HG02885 (cell line): ENCODE measurements around the gene SLC25A43.
A peak's percentile ranks its signal among the peaks of the same experiment; 100 is the strongest.
"Not testable (repeated sequence)": the region's sequence is repeated elsewhere in the genome, so short reads cannot be mapped to it uniquely, and the experiment has no call there.

Experiments used
- ATAC-seq: cut with Tn5 transposase; IDR thresholded peaks from one replicate; pipeline ENCODE4 v1.9.1; 2021; ENCODE audit warnings: mild to moderate bottlenecking; ENCODE audit not compliant: unreplicated experiment, poor library complexity

SLC25A43 gene

DNA sequence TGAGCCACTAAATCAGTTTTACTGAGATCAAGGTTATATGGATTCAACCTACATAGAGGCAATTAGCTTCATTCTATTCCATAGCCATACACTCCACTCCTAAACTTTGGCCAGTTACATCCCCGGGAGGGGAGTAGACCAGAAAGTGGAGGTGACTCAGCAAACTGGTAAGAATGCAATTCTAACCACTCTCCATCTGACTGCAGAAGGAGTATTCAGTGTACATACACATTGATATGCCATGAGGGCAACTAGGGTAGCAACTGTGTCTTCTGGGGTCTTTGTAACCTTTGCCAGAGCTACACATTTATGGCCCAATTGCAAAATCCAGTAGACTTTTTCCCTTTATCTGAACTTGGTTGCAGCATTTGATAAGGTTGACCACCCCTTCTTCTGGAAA lies 7.6 kb downstream of the SLC25A43 start:
- ATAC-seq: no peak

DNA sequence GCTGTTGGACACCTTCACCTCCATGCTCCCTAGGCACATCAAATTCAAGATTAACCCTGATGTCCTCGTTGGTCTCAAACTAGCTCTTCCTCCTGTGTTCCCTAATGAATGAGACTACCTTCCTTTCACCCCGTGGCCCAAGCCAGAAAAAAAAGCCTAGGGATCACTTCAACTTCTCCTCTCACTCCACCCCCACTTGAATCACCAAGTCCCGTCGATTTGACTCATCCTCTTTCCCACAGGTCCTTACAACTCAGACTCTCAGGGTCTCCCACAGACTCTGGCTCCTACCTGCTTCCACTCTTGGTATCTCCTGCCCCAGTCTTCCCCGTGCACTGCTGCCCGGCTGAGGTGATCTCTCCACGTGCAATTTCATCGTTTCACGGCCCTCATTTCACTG lies 8.5 kb downstream of the SLC25A43 start:
- no peak for ATAC-seq

DNA sequence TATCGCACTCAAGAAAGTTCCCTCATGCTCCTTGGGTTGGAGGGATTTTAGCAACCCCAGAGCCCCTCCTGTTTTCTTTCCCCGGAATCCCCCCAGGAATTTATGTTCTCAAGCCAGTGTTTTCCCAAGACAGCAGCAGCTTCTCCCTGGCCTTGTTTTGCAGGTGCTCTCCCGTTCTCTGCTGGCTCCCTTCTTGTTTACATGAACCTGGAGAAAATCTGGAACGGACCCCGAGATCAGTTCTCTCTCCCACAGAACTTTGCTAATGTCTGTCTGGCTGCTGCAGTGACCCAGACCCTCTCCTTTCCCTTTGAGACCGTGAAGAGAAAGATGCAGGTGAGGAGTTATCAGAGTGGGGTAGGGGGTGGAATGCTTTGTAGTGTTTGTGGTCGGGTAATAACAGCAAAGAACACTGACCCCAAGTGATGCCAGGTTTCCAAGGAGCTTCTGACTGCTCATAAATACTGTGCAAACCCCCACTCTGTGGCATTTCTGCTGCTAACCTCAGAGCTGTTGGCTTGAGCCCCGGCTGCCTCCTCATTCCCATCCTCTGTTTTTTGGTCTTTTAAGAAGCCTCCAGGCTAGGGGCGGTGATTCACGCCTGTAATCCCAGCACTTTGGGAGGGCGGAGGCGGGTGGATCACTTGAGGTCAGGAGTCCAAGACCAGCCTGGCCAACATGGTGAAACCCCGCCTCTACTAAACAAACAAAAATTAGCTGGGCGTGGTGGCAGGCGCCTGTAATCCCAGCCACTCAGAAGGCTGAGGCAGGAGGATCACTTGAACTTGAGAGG lies 11.1 kb downstream of the SLC25A43 start:
- ATAC-seq: no peak

DNA sequence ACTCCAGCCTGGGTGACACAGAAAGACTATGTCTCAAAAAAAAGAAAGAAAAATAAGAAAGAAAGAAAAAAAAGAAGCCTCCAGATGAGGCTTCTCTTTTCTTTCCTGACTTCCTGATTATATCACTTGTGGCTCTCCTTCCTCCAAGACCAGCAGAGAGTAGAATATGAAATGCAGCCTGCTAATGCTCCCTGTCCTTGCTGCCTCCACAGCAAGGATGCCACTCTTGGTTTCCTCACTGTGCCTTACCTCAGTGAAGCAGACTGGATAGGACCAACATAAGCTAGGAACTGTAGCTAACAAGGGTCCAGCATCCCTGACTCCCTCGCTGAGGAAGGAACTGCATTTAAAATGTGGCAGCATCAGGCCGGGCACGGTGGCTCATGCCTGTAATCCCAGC lies 11.7 kb downstream of the SLC25A43 start:
- no peak for ATAC-seq

DNA sequence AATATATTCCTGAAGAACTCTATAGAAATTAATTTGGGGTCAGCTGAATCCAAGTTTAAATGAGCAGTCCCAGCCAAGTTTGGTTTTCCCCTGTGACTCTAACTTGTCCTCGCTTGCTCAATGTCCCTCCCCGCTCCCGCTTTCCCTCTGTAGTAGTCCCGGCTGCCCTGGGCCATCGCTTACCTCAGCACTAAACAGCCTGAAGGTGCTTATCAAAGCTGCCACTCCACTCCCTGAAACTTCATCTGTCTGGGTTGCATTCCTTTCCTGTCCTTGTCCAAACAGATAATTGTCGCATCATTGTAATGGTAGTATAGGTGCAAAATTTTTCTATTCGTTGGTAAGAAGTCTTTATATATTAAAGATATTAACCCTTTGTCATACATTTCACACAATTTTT lies 12.8 kb downstream of the SLC25A43 start:
- no peak for ATAC-seq

DNA sequence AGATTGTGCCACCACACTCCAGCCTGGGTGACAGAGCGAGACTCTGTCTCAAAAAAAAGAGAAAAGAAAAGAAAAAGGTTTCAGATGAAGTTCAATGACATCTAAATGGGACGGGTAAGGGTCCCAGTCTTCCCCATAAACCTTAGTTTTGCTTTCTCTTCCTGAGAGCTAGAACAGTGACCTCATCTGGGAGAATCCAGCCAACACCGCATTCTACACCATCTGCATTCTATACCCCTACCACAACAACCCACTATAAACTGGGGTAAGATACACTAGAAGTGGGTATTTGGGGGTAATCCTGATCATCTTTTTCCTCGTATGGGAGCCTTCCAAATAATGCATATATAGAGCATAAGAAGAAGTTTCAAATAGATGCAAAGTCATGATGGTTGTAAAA lies 18.2 kb downstream of the SLC25A43 start:
- ATAC-seq: no peak

DNA sequence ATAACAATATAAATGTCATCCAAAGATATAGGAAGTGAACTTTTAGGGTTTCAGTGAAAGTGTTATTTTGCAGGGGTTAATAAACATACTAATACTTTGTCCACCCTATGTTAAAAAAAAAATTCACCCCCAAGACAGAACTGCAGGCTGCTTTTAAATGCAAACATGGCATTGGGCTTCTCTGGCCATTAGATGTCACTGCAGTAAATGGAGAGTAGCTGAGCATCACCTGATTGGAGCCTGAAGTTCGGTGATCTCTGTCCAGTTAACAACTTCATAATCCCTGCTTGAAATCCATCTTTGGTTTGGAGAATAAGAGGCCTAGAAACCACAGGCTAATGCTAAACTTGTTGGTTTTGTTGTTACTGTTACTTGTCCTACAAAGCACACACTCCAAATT lies 18.7 kb downstream of the SLC25A43 start:
- peak; percentile 51 for ATAC-seq

DNA sequence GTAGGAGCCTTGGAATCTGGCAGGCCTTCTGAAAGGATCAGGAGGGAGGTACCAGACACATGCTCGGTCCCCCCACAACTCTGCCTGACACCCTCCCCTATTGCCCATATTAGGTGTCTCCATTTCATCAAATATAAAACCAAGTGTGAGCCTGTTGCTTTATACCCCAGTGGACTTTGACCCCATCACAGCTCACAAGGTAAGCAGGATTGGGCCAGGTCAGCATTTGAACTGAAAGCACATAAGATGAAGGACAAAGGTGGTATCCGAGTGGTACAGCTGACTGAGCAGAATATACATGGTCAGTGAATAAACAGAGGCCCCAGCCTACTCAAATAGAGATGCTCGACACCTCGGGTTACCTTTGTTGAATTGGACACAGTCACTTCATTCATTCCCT lies 20.0 kb downstream of the SLC25A43 start:
- ATAC-seq: no peak

DNA sequence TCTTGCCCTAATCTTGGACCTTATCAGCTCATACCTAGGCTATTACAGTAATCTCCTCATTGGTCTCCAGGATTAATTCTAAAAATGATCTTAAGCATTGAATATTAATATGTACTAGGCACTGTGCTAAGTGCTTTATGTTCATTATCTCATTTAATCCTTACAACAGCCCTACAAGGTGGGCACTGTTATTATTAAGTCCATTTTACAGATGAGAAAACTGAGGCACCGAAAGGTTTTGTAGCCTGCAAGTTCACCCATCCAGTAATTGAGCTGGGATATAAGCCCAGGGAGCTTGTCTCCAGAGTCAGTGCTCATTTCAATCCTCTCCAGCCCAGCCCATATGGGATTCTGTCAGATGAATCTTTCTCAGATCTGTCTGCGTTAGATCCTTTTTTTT lies 20.8 kb downstream of the SLC25A43 start:
- ATAC-seq: no peak

DNA sequence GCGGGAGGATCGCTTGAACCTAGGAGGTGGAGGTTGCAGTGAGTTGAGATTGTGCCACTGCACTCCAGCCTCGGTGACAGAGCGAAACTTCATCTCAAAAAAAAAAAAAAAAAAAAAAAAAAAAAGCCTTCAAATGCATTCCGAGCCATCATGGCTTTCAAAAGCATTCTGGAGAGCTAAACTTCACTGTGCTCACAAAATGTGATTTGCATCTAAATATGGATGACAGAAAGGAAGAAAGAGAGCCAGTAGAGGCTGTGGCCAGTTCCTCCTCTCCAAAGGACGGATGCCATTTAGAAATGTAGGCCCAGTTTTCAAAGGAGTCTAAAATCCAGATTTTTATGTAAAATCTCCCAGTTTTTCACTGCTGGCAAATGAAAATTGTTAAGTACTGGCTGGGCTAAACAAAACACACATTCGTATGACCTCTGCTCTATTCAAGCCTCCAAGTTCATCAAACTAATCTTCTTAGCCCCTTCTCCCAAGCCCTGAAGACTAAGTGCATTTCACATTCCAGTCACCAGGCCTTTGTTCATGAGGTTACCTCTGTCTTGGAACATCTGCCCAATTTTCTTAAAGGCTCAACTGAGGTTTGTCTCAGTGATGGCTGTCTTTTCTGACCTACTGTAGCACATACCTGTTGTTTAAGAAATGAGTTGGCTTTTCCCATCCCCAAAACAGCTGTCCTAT lies 22.0 kb downstream of the SLC25A43 start:
- ATAC-seq: no peak

DNA sequence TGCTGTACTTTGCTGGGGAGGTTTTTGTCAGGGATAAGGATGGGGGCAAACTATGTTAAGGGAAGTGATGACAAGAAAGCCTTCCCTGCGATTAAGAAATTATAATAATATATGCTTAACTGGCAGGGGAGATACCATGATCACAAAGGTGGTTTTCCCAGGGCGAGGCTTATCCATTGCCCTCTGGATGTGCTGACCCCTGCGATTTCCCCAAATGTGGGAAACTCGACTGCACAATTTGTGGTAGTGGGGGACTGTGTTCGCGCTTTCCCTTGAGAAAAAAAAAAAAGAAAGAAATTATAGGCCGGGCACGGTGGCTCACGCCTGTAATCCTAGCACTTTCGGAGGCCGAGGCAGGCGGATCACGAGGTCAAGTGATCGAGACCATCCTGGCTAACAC lies 24.5 kb downstream of the SLC25A43 start:
- no peak for ATAC-seq

DNA sequence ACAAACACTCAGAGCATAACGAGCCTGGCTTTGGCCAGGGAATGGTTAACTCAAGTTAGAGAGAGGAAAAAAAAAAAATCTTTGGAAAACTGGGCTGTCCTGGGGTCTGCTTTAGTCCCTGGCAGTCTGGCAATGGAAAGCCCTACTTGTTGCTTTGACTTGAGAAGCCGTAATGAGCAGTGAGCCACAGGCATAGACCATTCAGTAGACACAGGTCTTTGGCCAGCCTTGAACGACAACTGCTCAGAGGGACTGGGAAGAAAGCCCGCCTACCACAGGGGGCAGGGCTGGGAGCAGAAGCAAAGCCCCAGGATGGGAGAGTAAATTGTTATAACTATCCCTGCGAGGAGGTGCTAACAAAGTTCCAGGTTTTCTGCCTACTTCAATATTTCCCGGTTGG lies 25.9 kb downstream of the SLC25A43 start:
- ATAC-seq: no peak

DNA sequence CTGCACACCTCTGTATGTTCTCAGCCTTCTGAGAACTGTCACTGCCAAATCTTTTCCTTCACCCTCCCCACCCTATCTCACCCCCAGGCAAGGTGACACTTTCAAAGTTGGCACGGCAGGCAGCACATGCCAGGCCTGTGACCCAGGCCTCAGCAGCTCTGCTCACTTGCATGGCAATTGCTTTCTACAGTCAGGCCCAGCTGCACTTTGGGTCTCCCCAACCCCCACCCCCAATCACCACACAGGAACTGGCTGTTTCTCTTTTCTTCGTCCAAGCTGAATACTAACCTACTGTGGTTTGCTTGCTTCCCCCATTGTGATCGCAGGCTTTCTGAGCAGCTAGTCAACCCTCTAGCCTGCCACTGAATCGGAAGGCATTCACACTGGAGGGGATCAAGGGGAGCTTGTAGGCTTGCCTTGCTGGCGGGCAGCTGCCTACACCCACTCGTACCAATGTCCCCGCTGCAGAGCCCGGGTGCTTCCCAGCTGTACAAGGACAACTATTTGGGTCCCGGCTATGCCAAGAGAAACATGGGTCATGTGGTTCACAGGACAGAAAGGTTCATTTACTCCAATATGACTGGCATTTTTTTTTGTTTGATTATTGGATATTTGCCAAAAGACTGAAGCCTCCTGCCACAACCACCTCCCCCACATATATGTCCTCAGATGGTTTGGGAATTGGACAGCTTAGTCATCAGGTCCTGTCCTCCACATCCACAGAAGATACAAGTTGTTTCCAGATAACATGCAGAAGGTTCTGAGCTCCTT lies 28.1 kb downstream of the SLC25A43 start:
- ATAC-seq: peak; percentile 84

DNA sequence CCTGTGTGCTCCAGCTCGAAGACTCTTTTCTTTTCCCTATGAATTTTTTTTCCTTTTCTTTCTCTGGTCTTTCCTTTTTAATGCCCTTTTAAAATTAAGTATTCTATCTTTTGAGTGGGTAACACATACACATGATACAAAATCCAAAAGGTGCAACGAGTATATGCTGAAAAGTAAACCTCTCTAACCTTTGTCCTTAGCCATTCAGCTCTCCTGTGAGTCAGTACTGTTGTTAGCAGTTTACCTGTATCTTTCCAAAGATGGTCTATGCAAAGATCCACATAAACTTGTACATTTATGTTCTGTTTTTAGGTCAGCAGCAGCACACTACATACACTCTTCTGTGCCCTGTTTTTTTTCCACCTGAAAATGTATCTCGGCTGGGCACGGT lies 28.7 kb downstream of the SLC25A43 start:
- no peak for ATAC-seq

DNA sequence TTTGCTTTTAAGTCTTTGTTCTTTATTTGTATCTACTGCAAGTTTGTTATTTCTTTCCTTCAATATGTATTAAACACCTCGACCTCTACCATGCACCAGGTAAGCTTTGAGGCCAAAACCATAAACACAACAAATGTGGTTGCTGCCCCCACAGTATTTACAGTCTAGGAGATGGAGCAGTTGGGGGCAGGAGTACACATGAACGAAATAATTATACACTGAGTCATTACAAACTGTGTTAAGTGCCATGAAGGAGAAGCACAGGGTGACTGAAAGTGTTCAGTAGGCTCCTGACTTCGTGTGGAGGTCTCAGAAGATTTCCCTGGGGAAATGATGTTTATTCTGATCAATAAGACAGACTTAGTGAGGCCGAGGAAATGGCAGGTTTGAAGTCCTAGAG lies 30.3 kb downstream of the SLC25A43 start:
- no peak for ATAC-seq

DNA sequence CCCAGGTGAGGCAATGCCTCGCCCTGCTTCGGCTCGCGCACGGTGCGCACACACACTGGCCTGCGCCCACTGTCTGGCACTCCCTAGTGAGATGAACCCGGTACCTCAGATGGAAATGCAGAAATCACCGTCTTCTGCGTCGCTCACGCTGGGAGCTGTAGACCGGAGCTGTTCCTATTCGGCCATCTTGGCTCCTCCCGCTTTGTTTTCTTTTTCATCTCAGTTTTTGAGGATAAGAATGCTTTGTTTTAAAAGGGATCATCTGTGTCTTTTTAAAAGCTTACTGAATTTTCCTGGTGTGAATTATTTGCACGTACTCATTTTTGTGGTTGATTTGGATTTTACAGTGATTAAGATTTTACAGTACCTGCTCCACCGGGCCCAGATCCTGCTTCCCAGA lies 42.2 kb downstream of the SLC25A43 start:
- not testable (repeated sequence) for ATAC-seq

DNA sequence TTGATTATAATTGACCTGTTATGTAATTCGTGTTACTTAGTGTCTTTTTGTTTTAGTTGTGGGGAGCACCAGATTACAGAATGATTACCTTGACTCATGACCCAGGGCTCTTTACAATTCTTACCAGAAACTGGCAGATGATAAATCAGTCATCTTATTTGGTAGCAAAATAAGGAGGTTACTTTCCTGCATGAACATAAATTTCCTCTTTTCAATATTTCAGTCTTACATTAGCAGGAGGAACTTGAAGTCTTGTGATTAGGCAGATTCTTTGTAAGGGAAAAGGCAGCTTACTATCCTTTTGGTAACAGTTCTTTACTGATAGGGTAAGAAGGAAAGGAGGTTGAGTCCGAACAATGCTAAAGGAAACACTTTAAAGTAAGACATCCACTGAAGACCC lies 43.1 kb downstream of the SLC25A43 start:
- no peak for ATAC-seq

DNA sequence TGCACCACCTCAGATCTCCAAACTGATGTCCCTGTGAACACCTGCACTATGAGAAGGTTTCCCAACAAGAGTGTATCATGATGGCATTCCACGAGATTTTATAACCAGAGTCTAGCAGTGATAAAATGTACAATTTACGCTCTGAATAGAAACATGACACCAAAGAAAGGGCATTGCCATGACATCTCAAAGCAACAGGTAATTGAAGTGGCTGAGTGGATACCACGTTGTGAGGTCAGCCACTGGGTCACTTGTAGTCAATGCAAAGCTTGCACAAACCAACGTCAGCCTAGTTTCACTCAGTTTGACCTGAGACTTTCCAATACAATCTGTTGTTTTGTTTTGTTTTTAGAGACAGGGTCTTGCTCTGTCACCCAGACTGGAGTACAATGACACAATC lies 54.1 kb downstream of the SLC25A43 start:
- no peak for ATAC-seq

DNA sequence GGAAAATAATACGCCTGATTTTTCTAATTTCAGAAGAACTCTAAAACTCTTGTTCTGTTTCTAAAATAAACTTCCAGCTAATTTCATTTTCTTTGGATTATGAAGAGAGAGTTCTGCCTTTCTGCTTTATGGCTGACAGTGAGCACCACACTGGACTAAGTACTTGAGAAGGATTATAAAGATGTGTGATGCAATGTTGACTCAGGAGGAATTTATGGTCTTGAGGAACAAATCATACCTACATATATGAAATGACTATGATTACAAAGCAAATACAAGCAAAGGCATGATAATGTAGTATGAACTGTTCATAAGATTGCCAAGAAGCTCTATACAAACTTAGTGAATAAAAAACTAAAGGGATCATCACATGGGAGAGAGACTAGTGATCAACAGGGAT lies 56.1 kb downstream of the SLC25A43 start:
- ATAC-seq: no peak

DNA sequence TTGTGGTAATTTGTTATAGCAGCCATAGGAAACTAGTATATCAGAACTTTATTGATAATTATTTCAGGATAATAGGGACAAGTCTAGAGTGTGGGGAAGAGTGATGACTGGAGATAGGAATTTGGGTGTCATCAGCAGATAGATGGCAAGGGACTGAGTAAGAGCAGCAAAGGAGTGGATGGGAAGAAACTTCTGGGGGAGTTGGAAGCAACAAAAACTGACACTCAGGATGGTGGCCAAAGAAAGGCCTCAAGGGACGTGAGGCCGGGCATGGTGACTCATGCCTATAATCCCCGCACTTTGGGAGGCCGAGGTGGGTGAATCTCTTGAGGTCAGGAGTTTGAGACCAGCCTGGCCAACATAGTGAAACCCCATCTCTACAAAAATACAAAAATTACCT lies 60.0 kb downstream of the SLC25A43 start:
- no peak for ATAC-seq

DNA sequence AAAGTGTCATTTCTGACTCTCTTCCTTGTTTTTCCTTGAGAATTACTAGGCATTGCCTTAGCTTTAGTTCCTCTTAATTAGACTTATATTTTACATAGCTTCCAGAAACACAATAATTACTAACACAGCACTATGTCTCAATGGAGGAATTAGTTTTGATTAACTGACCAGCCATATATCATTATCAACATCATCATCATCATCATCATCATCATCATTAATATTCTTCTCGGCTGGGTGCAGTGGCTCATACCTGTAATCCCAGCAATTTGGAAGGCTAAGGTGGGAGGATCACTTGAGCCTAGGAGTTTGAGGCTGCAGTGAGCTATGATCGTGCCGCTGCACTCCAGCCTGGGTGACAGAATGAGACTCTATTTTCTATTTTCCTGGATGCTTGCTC lies 66.4 kb downstream of the SLC25A43 start:
- ATAC-seq: no peak
